ENCODE measurements around the gene FOXP1.
"Not testable (repeated sequence)": the region's sequence is repeated elsewhere in the genome, so short reads cannot be mapped to it uniquely, and the experiment has no call there.

Gene FOXP1

DNA sequence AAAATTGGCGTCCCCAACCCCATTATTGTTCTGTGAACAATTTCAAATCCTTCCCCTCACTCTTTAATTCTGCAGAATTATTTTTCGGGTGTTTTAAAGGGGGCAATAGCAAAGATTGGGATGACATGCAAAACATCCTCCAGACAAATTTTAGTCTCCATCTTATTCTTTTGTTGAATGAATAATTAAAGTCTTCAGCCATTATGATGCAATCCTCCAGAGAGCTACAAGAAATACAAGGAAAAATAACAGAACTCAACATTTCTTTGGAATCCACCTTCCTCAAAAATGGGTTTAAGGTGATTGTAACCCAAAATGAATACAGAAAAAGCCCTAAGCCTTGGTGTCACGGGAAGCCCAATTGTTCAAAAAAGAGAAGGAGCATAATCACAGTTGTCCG is 49.9 kb downstream of the FOXP1 start:
- Histone ChIP-seq H3K9me3 (ENCODE audit: control insufficient read depth, low read length) (no peaks in the 10 kb centered on the region), H3K36me3 (ENCODE audit: control insufficient read depth, insufficient read depth, low read length) (no peaks in the 10 kb centered on the region), H3K27ac (ENCODE audit: insufficient read depth, low read depth, low read length, poor library complexity, severe bottlenecking) (no peak overlapping the region), H3K4me1 (ENCODE audit: control insufficient read depth, insufficient read depth, low read length) (peaks cover 7% of the 10 kb centered on the region), H3K4me3 (ENCODE audit: insufficient read depth, low read depth, low read length) (no peak overlapping the region), H3K27me3 (ENCODE audit: control insufficient read depth, insufficient read depth, low read length, poor library complexity, severe bottlenecking) (no peaks in the 10 kb centered on the region)
- WGBS, 2 experiments = 93 to 99% methylated on average over 3 to 4 of the region's 4 CpGs

DNA sequence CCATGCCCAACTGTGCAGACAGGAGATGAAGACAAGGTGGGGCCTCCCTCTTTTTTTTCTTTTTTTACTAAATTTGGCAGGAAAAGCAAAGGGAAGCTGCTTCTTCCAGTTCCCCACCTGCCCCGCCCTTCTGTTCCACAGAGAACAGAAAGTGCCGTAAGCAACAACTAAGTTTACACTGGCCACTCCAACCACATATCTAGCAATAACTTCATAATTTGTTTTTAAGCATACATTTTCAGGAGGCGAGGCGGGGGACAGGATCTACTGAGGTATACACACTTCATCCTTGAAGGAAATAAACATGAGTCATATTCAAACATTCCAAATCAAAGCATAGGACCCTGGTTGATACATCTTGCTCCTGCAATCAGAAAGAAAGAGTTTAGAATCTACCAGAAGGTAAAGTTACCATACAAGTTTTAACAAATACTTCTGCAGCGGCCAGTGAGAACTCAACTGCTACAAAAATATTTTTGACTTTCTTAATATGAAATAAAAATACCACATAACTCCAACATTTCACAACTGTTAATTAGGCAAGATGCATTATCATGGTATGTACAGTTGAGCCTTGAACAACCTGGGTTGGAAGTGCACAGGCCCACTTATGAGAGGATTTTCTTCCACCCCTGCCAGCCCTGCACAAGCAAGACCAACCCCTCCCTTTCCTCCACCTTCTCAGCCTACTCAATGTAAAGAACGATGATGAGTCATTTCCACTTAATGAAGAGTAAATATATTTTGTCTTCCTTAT is 50.7 kb downstream of the FOXP1 start:
- Histone ChIP-seq H3K9me3 (ENCODE audit: control insufficient read depth, low read length) (no peaks in the 10 kb centered on the region), H3K4me3 (ENCODE audit: insufficient read depth, low read depth, low read length) (no peak overlapping the region)
- WGBS, 2 experiments = 92 to 94% methylated on average over 5 to 6 of the region's 6 CpGs

DNA sequence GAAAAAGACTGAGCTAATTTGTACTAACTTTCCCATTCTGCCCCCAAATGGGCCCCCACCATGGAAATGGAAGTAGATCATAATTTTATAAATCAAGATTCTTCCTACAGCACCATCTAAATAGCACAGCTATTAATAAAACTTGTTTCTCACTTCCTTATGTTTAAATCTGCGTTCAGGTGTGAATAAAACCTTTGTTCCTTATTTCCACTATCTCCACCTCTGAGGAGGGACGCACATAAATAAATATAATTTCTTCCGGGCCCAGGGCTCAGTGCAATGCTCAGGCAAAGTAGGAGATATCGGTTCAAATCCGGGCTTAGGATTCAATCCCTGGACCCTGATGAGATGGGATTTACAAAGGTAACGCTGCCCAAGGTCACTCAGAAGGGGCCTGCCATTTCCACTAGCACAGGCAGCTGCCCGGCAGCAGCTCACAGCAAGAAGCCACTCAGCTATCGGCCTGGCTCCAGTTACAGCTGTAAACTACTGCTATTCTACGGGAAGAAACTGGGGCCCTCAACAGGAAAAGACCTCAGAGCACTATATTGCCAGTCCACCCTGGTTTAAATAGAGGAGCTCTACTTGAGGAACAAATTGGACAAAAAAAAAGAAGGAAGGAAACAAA is 52.5 kb downstream of the FOXP1 start:
- 60 to 62% methylated on average over 9 of the region's 9 CpGs for WGBS, 2 experiments
- H3K27me3 ChIP-seq (ENCODE audit: control insufficient read depth, insufficient read depth, low read length, poor library complexity, severe bottlenecking) = no peaks in the 10 kb centered on the region
- no peaks in the 10 kb centered on the region for H3K36me3 ChIP-seq (ENCODE audit: control insufficient read depth, insufficient read depth, low read length)
- no peak overlapping the region for H3K4me3 ChIP-seq (ENCODE audit: insufficient read depth, low read depth, low read length)
- H3K27ac ChIP-seq (ENCODE audit: insufficient read depth, low read depth, low read length, poor library complexity, severe bottlenecking) = no peak overlapping the region
- H3K4me1 ChIP-seq (ENCODE audit: control insufficient read depth, insufficient read depth, low read length) = peaks cover 7% of the 10 kb centered on the region
- no peaks in the 10 kb centered on the region for H3K9me3 ChIP-seq (ENCODE audit: control insufficient read depth, low read length)

More for the DNA sequence above, 50.7 kb downstream of the FOXP1 start:
- Histone ChIP-seq H3K27ac (ENCODE audit: insufficient read depth, low read depth, low read length, poor library complexity, severe bottlenecking) (no peak overlapping the region), H3K4me1 (ENCODE audit: control insufficient read depth, insufficient read depth, low read length) (peaks cover 7% of the 10 kb centered on the region), H3K27me3 (ENCODE audit: control insufficient read depth, insufficient read depth, low read length, poor library complexity, severe bottlenecking) (no peaks in the 10 kb centered on the region), H3K36me3 (ENCODE audit: control insufficient read depth, insufficient read depth, low read length) (no peaks in the 10 kb centered on the region)

DNA sequence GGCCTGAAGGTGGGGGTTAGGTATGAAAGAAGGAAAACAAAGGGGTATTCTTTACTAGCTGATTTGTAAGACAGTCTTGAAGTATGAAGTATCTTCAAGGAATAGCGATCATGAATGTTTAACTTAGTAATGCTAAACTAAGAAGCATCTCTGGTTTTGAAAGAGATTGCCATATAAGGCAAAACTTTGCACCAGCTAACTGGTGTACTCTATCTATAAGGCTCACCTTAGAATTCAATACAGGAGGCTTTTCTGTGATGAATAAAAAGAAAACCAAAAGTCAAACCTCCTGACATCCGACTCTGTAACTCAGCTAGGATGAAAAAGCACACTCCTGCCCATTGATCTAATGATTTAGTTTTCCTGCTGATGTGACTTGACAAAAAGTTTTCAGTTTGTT is 54.7 kb downstream of the FOXP1 start:
- Histone ChIP-seq H3K27me3 (ENCODE audit: control insufficient read depth, insufficient read depth, low read length, poor library complexity, severe bottlenecking) (no peaks in the 10 kb centered on the region), H3K4me1 (ENCODE audit: control insufficient read depth, insufficient read depth, low read length) (peaks cover 7% of the 10 kb centered on the region), H3K27ac (ENCODE audit: insufficient read depth, low read depth, low read length, poor library complexity, severe bottlenecking) (no peak overlapping the region), H3K4me3 (ENCODE audit: insufficient read depth, low read depth, low read length) (no peak overlapping the region), H3K9me3 (ENCODE audit: control insufficient read depth, low read length) (no peaks in the 10 kb centered on the region), H3K36me3 (ENCODE audit: control insufficient read depth, insufficient read depth, low read length) (no peaks in the 10 kb centered on the region)
- 67 to 77% methylated on average over 1 to 2 of the region's 2 CpGs for WGBS, 2 experiments

DNA sequence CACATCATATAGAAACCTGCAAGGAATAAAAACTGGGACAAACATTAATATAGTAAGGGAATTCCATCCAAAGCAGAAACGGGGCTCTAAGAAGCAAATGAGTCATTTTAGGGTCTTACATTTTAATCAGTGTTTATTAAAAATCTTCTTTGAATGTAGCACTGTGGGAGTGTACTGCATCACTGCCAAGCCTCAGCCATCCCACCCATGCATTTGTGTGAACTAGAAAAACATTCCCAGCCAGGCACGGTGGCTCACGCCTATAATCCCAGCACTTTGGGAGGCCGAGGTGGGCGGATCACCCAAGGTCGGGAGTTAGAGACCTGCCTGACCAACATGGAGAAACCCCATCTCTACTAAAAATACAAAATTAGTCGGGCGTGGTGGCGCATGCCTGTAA is 57.1 kb downstream of the FOXP1 start:
- 89% methylated on average over 9 of the region's 9 CpGs for WGBS, 2 experiments
- not testable (repeated sequence) for H3K27ac ChIP-seq (ENCODE audit: insufficient read depth, low read depth, low read length, poor library complexity, severe bottlenecking); H3K4me1 ChIP-seq (ENCODE audit: control insufficient read depth, insufficient read depth, low read length); H3K4me3 ChIP-seq (ENCODE audit: insufficient read depth, low read depth, low read length); H3K27me3 ChIP-seq (ENCODE audit: control insufficient read depth, insufficient read depth, low read length, poor library complexity, severe bottlenecking); H3K36me3 ChIP-seq (ENCODE audit: control insufficient read depth, insufficient read depth, low read length); H3K9me3 ChIP-seq (ENCODE audit: control insufficient read depth, low read length)

DNA sequence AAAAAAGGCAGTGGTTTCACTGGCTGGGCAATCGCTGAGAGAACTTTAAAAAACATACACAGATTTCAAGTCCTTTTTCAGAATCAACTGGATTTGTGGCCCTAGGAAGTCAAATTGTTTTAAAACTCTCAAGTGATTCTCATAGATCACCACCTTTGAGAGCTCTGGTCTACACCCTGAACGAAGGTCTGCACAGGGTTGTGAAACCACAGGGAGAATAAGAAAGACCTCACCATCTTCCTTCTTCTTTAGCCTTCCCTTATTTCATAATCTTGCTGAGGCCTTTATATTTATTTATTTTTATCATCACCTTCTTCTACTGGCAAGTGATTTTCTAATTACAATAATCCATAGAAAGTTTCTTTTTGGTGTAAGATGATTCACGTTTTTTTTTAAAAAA is 58.1 kb downstream of the FOXP1 start:
- no peaks in the 10 kb centered on the region for H3K9me3 ChIP-seq (ENCODE audit: control insufficient read depth, low read length)
- H3K27ac ChIP-seq (ENCODE audit: insufficient read depth, low read depth, low read length, poor library complexity, severe bottlenecking) = no peak overlapping the region
- WGBS, 2 experiments = 96 to 97% methylated on average over 2 to 3 of the region's 3 CpGs
- H3K27me3 ChIP-seq (ENCODE audit: control insufficient read depth, insufficient read depth, low read length, poor library complexity, severe bottlenecking) = no peaks in the 10 kb centered on the region
- no peaks in the 10 kb centered on the region for H3K36me3 ChIP-seq (ENCODE audit: control insufficient read depth, insufficient read depth, low read length)
- H3K4me1 ChIP-seq (ENCODE audit: control insufficient read depth, insufficient read depth, low read length) = no peaks in the 10 kb centered on the region
- no peak overlapping the region for H3K4me3 ChIP-seq (ENCODE audit: insufficient read depth, low read depth, low read length)

DNA sequence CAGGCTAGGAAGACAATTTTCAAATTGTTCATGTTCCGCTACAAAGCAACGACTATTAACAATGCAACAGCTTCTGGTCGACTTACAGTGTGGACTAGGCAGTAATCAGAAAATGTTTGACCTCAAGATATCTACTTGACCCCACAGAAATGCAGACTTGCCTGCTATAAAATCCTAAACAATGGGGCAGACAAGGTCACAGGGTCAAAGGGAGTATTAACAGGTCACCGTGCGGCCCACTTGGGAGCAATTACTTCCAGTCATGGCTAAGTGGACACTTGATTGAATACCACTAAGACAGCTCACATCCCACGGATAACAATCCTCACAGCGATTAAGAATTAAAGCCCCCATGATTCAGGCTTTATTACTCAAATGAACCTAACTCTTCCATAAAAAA is 58.9 kb downstream of the FOXP1 start:
- Histone ChIP-seq H3K27me3 (ENCODE audit: control insufficient read depth, insufficient read depth, low read length, poor library complexity, severe bottlenecking) (no peaks in the 10 kb centered on the region), H3K36me3 (ENCODE audit: control insufficient read depth, insufficient read depth, low read length) (no peaks in the 10 kb centered on the region), H3K9me3 (ENCODE audit: control insufficient read depth, low read length) (no peaks in the 10 kb centered on the region), H3K4me1 (ENCODE audit: control insufficient read depth, insufficient read depth, low read length) (no peaks in the 10 kb centered on the region), H3K27ac (ENCODE audit: insufficient read depth, low read depth, low read length, poor library complexity, severe bottlenecking) (no peak overlapping the region), H3K4me3 (ENCODE audit: insufficient read depth, low read depth, low read length) (no peak overlapping the region)
- 86 to 87% methylated on average over 7 of the region's 7 CpGs for WGBS, 2 experiments

DNA sequence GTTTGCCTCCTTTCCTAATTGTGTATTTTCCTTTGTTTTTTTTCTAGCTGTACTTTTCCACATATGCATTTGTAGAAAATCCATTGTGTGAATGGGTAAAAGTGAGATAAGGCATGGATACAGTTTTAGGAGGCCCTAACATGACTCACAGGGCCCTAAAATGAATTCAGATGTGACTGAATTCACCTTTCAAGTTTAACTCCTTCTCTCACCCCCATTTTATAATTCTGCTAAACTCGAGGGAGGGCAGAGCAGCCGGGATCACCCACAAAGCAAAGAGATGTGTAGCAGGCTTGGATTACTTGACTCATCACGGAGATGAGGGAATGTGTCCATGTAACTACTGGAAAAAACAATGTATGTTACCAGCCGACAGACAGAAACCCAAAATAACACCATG is 59.9 kb downstream of the FOXP1 start:
- no peaks in the 10 kb centered on the region for H3K4me1 ChIP-seq (ENCODE audit: control insufficient read depth, insufficient read depth, low read length)
- H3K4me3 ChIP-seq (ENCODE audit: insufficient read depth, low read depth, low read length) = no peak overlapping the region
- WGBS, 2 experiments = 92 to 95% methylated on average over 4 of the region's 4 CpGs
- H3K36me3 ChIP-seq (ENCODE audit: control insufficient read depth, insufficient read depth, low read length) = no peaks in the 10 kb centered on the region
- no peaks in the 10 kb centered on the region for H3K27me3 ChIP-seq (ENCODE audit: control insufficient read depth, insufficient read depth, low read length, poor library complexity, severe bottlenecking)
- H3K27ac ChIP-seq (ENCODE audit: insufficient read depth, low read depth, low read length, poor library complexity, severe bottlenecking) = no peak overlapping the region
- no peaks in the 10 kb centered on the region for H3K9me3 ChIP-seq (ENCODE audit: control insufficient read depth, low read length)

DNA sequence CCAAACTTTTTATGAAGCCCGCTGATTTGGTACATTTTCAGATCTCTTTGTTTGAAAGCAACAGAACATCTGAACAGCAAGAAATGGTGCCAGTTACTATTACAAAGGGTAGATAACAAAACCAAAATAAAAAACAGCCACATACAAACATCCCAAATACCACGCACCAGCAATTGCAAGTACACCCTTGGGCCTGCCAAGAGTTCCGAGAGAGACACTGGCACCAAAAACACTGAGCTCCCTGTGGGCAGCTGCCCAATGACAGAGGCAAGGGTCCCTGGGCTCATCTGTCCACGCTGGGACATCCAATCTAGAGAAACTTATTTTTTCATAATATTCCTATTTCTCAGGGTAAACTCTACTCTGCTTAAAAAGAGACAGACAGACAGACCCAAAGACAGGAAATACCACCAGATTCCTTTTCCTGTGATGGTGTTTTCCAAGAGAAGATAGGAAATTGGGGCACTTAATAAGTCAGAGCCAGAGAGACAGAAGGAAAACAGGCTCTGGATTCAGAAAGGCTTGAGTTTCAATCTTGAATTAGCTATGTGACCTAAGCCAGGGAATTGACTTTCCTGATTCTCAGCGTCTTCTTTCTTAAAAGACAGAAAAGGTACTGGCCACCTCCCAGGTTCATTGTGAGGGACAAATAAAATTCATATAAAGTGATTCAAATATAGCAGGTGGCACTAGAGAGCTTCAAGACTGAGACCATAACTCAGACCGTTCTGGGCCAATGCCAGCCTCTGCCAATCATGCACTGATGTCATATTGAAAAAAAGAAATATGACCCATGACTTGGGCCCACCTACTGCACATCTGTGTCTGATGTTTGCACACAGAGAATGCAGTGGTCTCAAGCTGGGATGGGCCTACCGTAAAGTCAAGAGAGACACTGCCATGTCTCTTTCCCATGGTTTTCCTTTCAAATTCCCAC is 61.3 kb downstream of the FOXP1 start:
- no peaks in the 10 kb centered on the region for H3K27me3 ChIP-seq (ENCODE audit: control insufficient read depth, insufficient read depth, low read length, poor library complexity, severe bottlenecking)
- H3K27ac ChIP-seq (ENCODE audit: insufficient read depth, low read depth, low read length, poor library complexity, severe bottlenecking) = no peak overlapping the region
- 85 to 88% methylated on average over 7 of the region's 7 CpGs for WGBS, 2 experiments

DNA sequence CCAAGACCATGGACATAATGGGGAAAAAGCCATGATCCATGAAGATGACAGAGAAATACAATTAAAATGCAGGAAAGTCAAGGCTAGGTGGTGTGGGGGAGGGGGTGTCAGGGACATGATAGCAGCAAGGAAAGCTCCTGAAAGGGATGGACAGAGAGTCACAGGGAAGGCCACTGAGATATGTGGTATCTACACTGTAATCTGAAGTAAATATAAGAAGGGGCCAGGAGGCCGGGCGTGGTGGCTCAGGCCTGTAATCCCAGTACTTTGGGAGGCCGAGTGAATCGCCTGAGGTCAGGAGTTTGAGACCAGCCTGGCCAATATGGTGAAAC is 62.5 kb downstream of the FOXP1 start:
- Histone ChIP-seq H3K9me3 (ENCODE audit: control insufficient read depth, low read length) (no peaks in the 10 kb centered on the region), H3K36me3 (ENCODE audit: control insufficient read depth, insufficient read depth, low read length) (no peaks in the 10 kb centered on the region), H3K4me1 (ENCODE audit: control insufficient read depth, insufficient read depth, low read length) (no peaks in the 10 kb centered on the region), H3K27ac (ENCODE audit: insufficient read depth, low read depth, low read length, poor library complexity, severe bottlenecking) (no peak overlapping the region), H3K4me3 (ENCODE audit: insufficient read depth, low read depth, low read length) (no peak overlapping the region), H3K27me3 (ENCODE audit: control insufficient read depth, insufficient read depth, low read length, poor library complexity, severe bottlenecking) (no peaks in the 10 kb centered on the region)
- WGBS, 2 experiments = 92 to 97% methylated on average over 4 of the region's 4 CpGs

More for the DNA sequence above, 61.3 kb downstream of the FOXP1 start:
- Histone ChIP-seq H3K9me3 (ENCODE audit: control insufficient read depth, low read length) (no peaks in the 10 kb centered on the region), H3K4me3 (ENCODE audit: insufficient read depth, low read depth, low read length) (no peak overlapping the region), H3K36me3 (ENCODE audit: control insufficient read depth, insufficient read depth, low read length) (no peaks in the 10 kb centered on the region), H3K4me1 (ENCODE audit: control insufficient read depth, insufficient read depth, low read length) (no peaks in the 10 kb centered on the region)

Measured in ectodermal cell (in vitro differentiated cells).